Hematopoietic multipotent progenitor cell (in vitro differentiated cells): ENCODE data around the gene NT5DC1. TPM values are rescaled to one million over a fixed set of nuclear protein-coding genes. Genes with fewer than 3 reads are reported as not detected.
"Not testable (repeated sequence)": the region's sequence is repeated elsewhere in the genome, so short reads cannot be mapped to it uniquely, and the experiment has no call there.

Experiments
- DNase-seq, 3 donors: peaks; one replicate each; pipeline ENCODE4 v3.0.0-alpha.2; 2011 to 2015; ENCODE audit warnings: low read depth in 2 of 3, low spot score in 2 of 3
- total RNA-seq: library from RNA; depleted of rRNA; stranded (reverse); fragments of >200 nt; gene quantifications from one replicate; pipeline ENCODE4 v1.2.3, GENCODE V29; 2012

The NT5DC1 gene
- total RNA-seq, 1 donor = 7.0 TPM

DNA sequence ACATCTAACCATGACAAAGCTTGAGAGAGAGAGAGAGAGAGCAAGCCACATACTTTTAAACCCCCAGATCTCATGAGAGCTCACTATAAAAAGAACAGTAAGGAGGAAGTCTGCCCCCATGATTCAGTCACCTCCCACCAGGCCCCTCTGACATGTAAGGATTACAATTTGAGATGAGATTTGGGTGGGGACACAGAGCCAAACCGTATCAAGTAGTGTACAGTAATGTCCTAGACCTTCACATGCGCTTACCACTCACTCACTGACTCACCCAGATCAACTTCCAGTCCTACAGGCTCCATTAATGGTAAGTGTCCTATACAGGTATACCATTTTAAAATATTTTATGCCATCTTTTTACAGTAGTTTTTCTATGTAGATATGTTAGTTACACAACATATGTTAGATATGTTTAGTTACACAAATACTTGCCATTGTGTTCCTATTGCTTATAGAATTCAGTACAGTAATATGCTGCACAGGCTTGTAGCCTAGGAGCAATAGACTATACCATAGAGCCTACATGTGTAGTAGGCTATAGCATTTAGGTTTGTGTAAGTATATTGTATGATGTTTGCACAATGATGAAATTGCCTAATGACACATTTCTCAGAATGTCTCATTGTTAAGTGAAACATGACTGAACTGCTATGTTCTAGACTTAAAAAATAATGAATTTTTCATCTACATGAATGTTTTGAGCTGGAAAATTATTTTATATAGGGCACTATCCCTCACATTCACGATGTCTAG, 167.4 kb downstream of the NT5DC1 start:
- DNase-seq = no peak

DNA sequence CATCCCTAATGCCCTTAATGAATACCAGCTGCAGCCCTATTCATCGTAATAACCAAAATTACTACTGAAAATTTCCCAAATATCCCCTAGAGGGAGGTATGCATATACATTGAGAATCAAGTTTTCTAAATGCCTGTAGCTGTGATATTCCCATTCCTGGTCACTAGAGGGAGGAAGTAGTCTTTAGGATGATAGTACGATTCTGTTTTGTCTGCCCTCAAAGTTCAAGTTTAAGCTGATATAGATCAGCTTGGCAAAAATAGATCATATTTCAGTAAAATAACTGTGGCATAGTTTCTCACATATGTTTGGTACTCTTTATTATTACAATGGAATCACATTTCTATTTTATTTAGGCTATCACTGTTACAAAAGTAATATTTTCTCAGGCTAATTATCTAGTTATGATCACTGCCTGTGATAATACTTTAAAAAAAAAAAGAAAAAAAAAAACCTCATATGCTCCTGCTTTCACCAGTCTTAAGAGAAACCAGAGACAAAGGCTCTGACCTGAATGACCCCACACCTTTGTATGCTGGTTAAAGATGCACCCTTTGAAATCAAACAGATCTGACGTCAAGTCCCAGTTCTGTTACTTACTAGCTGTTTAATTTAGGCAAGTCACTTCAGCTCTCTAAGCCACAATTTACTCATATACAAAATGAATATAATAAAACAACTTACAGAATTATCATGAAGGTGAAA, 168.1 kb downstream of the NT5DC1 start:
- peak in 2 of 3 donors; percentile 73 to 80 for DNase-seq

DNA sequence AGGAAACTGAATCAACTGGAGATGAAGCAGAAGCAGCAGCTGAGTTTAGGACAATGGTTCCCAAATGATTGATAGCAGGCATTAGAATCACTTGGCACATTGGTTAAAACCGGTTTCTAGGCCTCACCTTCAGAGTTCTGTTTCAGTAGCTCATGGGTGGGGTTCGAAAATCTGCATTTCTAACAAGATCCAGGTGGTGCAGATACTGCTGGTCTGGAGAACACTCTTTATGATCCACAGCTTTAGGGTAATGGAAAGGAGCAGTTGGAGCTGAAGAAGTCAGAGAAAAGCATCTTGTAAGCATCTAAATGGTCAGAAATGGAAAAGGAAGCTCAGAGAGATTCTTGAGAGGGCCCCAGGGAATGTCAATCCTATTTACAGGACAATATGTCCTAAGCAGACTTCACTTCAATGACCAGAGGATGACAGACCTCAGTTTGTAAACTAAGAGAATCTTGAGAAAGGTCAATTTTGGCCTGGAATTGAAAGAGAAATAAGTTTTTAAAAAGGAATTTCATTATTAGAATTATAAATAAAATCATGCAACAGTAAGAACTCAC, 170.6 kb downstream of the NT5DC1 start:
- no peak for DNase-seq

DNA sequence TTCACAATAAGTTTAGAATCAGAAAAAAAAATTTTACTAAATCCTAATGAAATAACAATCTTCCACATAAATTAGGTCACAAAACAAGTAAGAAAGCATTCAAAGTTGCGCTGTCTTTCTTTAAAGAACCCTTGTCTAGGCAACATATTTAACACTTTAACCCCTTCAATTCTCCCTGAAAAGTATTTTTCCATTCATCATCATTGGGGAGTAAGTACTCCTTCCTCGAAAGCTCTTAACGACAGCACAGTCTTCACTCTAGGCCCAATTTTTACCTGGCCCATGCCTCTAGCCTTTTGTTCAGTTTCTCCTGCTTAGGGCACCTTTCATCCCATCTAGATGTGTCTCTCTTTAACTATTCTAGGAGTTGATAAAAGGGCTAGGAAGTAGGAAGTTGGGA, 176.5 kb downstream of the NT5DC1 start:
- DNase-seq = no peak

DNA sequence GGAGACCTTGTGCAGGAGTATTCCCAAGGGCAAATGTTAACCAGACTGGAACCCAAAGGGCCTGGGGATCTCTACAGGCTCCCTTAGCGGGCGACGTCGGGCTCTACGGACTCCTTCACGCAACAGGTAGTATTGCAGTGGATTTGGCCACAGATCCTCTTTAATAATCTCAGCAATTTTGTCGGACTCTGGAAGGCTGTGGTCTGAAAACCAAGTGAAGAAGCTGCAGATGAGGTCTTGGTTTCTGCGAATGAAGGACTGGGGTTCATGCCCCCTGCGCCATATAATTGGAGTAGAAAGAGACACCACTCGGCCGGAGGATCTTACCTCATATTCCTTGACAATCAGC, 177.8 kb downstream of the NT5DC1 start:
- DNase-seq = no peak

DNA sequence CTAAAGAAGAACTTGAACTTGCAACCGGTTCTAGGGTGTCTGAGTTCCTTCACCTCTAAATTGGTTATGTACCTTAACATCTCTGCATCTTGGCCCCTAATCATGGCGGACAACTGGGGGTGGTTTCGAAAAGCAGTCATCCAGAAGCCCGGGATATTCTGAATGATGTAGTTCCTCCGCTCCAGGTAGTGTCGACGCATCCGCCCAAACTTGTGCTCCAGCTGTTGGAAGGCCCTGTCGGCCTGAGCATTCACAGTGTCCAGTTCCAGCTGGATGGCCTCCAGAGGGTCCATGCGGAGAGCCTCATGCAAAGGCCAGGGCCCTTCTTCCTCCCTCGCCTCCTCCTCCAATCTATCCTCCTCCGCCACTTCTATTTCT, 178.2 kb downstream of the NT5DC1 start:
- DNase-seq = no peak

DNA sequence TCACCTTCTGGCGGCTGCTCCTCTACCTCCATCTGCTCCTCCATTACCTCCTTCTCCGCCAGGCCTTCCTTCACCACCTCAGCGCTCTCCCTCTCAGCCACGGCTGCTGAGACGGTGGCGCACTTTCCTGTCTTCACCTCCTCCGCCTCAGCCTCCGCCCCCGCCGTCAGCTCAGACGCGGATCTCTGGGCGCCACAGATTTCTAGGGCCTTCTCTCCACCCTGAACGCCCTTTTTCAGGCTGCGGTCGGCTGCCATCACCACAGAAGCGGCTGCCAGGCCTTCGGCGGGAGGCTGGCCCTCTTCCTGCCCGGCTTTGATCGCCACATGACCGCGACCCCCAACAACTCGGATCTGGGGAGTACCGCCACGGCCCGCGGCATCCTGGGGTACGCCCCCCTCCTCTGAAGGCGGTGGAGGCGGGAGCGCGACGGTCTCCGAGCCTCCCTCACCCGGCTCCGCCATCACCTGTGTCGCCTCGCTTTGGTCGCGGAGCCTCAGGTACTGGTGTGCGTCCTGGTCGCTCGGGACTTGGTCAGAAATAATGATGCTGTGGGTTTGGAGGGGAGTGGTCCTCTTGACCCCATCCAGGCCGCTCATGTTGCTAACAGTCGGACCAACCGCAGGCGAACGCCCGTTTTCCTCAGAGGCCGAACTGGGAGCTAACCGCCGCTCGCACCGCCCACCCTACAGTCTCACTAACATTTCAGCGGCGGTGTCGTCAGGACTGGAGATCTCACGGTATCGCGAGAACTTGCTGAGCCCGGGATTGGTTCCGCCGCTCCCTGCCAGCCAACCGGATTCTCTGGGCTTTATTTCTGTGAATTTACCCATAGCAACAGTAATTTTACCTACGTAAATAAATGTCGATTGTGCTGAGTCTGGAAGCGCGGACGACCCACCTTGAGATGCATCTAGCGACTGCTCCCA, 178.8 kb downstream of the NT5DC1 start, which contains the start of gene TSPYL1:
TSPYL1 (minus strand) TSS at position 699 of the 929 bp plus-strand sequence; CDS start at position 599, 100 bp downstream.
- DNase-seq = peak; percentile 84 to 99 (median 95)

DNA sequence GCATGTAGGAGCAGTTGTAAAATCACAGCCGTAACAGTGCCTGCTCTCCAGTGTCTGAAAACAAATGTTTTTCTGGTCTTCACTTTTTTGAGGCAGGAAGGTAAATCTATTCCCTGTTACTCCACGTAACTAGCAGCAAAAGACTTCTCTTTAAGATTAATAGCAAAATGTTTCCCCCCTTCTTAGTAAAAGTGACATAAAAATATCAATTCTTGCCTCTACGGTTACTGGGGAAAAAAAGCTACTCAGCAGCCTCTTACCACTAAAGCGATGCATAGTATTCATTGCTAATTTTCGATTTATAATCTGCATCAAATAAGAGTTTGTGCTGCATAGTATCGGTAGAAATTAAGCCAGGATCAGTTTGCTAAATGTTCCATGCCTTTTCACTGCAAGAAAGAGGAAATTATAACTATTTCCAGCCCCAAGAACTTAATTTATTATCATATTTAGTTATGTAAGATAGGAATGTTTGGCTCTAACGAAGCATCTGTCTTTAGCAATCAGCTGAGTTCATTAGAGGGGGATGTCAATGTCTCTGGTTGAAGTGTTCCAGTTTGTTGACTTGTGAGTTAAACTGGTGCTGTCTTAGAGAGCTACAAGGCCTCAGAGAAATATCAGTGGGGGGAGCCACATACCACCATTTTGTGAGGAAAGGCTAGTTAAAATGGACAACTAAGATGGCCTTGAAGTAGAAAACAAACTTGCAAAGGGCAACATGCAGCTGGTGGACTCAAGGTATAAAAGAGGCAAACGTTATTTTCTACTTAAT, 179.7 kb downstream of the NT5DC1 start:
- DNase-seq = peak in 2 of 3 donors; percentile 47 to 68

DNA sequence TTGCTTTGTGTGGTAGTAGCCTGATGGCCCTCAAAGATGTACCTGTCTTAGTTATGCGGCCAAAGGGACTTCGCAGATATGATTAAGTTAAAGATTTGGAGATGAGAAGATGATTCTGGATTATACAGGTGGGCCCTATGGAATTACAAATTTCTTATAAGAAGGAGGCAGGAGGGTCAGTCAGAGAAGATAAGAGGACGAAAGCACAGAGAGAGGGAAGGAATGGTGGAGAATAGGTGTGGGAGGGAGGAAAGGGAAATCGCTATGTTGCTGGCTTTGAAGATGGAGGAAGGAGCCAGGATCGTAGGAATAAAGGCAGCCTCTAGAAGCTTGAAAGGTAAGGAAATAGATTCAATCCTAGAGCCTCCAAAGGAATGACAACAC, 180.3 kb downstream of the NT5DC1 start:
- no peak for DNase-seq

DNA sequence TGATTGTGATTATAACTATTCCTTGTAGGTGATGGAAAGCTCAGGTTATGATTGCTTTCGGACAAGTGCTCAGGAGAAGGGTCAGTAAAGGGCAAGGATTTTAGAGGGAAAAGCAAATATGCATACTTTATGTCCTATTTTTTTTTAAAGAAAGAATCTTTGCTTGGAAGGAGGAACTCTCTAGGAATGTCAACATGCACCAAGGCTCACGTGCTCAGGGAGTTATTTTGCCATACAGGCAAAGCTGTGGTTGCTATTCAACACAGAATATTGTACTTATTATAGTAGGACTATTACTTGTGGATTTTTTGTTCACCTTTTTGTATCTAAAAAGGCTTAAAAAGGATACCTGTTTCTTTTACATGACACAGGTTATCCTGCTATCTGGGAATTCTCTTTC, 182.0 kb downstream of the NT5DC1 start:
- DNase-seq = no peak

DNA sequence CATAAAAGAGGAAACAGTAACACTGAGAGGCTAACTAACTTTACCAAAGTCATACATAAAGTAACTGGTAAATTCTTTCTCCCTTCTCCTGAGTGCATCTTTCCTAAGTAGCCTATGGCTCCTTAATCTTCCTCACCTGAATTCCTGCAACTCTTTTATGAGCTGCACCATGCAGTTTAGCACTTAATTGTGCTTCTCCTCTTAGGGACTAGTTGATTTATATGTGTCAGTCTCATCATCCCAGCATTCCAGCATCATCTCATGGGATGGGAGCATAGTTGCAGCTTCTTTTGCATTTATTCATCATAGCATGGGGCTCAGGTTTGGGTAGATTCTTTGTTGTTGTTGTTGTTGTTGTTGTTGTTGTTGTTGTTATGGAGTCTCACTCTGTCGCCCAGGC, 182.5 kb downstream of the NT5DC1 start:
- DNase-seq = no peak

DNA sequence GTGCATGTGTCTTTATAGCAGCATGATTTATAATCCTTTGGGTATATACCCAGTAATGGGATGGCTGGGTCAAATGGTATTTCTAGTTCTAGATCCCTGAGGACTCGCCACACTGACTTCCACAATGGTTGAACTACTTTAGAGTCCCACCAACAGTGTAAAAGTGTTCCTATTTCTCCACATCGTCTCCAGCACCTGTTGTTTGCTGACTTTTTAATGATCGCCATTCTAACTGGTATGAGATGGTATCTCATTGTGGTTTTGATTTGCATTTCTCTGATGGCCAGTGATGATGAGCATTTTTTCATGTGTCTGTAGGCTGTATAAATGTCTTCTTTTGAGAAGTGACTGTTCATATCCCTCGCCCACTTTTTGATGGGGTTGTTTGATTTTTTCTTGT, 184.3 kb downstream of the NT5DC1 start:
- DNase-seq = not testable (repeated sequence)

DNA sequence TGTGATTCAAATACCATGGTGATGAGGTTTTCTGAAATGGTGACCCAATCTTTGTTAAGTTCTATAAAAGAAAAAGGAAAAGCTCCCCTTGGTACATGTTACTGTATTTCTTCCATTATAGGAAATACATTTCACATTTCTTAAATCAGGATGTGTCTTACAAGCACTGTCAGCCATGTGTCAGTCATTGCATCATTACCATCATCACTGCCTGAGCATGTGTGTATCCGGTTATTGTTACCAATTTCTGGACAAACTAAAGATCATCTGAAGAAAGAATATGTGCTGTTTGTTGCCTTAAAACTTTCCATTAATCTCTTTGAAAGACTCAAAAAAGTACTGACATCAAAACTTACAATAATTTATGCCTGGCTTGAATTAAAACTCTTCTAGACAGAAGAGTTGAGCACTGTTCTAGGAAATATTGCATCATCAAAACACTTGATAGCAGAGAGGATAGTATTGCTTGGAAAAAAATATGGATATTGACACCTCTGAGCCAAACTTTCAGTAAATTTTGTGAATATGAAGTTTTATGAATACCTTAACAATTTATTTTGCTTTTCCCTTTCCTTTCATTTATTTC, 186.2 kb downstream of the NT5DC1 start:
- no peak for DNase-seq

DNA sequence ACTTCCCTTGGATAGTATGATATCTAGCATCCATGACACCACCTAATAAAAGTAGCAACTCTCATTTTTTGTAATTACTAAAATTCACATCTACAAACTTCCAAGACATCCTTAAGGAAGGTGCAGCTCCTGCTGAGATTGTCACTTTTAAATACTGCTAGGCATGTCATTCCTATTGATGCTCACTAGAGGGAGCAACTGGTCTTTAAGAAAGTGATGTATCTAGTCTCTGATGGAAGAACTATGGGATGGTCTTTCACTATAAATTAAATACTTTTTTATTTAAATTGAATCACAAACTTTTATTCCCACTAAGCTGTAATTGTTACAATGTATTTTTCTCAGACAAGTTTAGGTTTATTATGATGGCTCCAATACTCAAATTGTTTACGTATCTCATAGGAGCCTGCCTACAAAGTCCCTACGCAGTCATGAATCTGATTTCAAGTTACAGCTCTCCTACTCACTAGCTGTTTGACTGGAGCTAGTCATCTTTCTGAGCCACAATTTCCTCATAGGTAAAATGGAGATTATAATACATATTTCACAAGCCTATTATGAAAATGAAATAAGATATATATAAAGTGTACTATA, 187.1 kb downstream of the NT5DC1 start:
- peak in 1 of 3 donors; percentile 60 for DNase-seq

DNA sequence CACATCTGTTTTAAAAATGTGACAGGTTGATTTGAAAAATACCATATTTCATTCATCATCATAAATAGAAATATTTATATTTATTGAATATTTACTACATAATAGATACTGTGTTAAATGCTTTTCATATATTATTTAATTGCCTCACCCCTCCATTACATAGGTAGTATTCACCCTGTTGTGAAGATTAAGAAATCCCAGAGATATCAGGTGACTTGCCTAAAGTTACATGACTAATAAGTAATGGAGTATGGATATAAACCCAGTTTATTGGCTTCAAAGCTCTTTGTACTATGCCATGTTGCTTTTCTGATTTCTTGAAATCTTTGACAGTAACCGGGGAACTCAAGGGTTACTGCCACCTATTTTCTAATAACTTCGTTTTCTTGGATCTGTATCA, 189.2 kb downstream of the NT5DC1 start:
- DNase-seq = no peak

DNA sequence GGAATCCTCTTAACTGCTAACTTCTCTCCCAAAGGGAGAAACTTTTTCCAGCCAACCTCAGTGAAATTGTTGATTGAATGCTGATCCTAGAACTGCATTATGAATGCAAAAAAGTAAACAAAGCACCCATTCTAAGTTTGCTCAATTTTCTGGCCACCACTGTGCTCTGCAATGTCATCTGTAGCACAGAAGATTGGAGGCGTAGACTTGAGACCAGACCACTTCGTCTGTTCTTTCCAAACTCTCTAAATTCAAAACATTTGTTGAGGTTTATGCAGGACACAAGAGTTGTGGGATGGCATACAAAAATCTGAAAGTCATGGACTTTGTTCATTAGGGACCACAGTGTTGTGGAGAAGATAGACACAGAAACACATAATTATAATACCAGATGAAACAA, 190.1 kb downstream of the NT5DC1 start:
- no peak for DNase-seq

DNA sequence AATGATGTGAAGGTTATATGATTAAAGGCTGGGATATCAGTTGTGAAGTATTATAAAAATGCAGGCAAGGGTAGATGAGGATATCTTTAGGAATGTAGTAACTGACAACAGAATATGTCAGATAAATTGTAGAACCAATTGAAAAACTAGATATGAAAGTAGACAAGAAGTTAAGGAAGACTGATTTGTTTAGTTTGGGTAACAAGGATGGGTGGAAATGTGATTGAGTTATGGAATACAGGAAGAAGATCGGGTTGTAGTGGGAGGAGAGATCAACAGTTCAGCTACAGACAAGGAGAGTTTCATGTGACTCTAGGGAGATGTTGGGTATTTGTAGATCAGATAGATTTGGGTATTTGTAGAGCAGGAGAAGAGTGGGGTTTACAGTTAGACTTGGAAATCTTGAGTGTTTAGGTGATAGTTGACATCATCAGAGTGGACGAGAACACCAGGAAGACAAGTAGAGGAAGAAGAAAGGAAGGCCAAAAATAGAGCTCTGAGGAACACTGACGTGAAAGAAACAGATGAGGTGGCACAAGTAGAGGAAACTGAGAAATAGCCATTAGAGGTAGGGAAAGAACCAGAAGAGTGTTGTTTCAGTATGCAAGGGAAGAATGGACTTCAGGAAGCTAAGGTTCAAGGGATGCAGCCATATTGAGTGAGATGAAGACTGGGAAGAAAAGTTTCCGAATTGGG, 191.2 kb downstream of the NT5DC1 start:
- DNase-seq = no peak

DNA sequence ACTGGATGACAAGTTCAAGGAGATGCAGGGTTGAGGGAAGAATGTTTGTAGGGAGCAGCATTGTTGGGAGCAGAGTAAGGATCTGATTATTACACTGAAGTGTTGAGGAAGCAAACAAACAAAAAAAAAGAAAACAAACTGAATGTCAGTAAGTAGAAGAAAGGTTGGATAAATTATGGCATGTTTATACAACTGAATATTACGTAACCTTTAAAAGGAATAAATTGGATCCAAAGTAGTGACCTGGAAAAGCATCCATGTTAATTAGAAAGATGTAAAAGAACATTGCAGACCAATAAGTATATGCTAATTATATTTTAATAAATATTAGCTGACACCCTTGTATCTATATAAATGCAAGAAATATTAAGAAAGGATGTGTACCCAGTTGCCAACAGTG, 191.9 kb downstream of the NT5DC1 start:
- DNase-seq = no peak

DNA sequence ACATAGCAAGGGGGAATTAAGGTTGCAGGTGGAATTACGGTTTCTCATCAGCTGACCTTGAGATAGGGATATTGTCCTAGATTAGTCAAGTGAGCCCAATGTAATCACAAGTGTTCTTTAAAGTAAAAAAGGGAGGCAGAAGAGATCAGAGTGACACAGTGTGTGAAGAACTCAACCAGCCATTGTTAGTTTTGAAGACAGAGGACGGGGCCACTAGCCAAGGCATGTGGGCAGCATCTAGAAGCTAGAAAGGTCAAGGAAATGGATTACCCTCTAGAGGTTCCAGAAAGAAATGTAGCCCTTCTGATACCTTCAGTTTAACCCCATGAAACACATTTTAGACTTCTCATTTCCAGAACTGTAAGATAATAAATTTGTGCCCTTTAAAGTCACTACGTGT, 197.6 kb downstream of the NT5DC1 start:
- no peak for DNase-seq
